ENCODE data around the gene DNAJC11.

GRCh38 chr1:6631058-6631457, 70.6 kb downstream of the DNAJC11 start:
- TF ChIP-seq CTCF (IDR thresholded peaks at IDR 0.05) (no peak), ZFX (IDR thresholded peaks at IDR 0.05; ENCODE audit: borderline replicate concordance) (no peak)
